Glutamatergic neuron (in vitro differentiated cells): ENCODE data around the gene FANCI. TPM values are rescaled to one million over a fixed set of nuclear protein-coding genes. Genes with fewer than 3 reads are reported as not detected.

Experiments used
- DNase-seq: peaks from one replicate; pipeline ENCODE4 v3.0.0; 2022
- H3K27ac Mint-ChIP-seq: one replicate; pipeline ENCODE4 v1.8.0; 2020; ENCODE audit warnings: mild to moderate bottlenecking, mixed read lengths, inconsistent platforms; ENCODE audit not compliant: unreplicated experiment
- H3K27me3 Mint-ChIP-seq: one replicate; pipeline ENCODE4 v1.8.0; 2020; ENCODE audit warnings: mild to moderate bottlenecking, moderate library complexity, mixed read lengths, inconsistent platforms; ENCODE audit not compliant: unreplicated experiment
- H3K36me3 Mint-ChIP-seq: one replicate; pipeline ENCODE4 v1.8.0; 2020; ENCODE audit warnings: mild to moderate bottlenecking, mixed read lengths, inconsistent platforms; ENCODE audit not compliant: unreplicated experiment
- H3K4me1 Mint-ChIP-seq: one replicate; pipeline ENCODE4 v1.8.0; 2020; ENCODE audit warnings: mild to moderate bottlenecking, low read depth, mixed read lengths, inconsistent platforms; ENCODE audit not compliant: unreplicated experiment
- H3K4me3 Mint-ChIP-seq: one replicate; pipeline ENCODE4 v1.8.0; 2020; ENCODE audit warnings: mild to moderate bottlenecking, mixed read lengths, inconsistent platforms; ENCODE audit not compliant: unreplicated experiment
- H3K9me3 Mint-ChIP-seq: one replicate; pipeline ENCODE4 v1.8.0; 2020; ENCODE audit warnings: mild to moderate bottlenecking, moderate library complexity, mixed read lengths, inconsistent platforms; ENCODE audit not compliant: unreplicated experiment
- total RNA-seq: library from RNA; stranded (reverse); fragmentation: NEBNext Ultra II Directional; extraction: Animal tissue kit (Norgen Biotek cat#: 25700); gene quantifications from one replicate; pipeline ENCODE4 v1.2.1, GENCODE V29; 2021; ENCODE audit not compliant: unreplicated experiment
- TF ChIP-seq, protein P1 (sequence below): fragments of 200-600 bp; sonication (generic); IDR thresholded peaks from one replicate; pipeline ENCODE4 v1.5.0; 2021; ENCODE audit not compliant: partially characterized antibody, unreplicated experiment

FANCI gene
- total RNA-seq, 1 donor from 2014 or later, result 15.8 TPM

DNA sequence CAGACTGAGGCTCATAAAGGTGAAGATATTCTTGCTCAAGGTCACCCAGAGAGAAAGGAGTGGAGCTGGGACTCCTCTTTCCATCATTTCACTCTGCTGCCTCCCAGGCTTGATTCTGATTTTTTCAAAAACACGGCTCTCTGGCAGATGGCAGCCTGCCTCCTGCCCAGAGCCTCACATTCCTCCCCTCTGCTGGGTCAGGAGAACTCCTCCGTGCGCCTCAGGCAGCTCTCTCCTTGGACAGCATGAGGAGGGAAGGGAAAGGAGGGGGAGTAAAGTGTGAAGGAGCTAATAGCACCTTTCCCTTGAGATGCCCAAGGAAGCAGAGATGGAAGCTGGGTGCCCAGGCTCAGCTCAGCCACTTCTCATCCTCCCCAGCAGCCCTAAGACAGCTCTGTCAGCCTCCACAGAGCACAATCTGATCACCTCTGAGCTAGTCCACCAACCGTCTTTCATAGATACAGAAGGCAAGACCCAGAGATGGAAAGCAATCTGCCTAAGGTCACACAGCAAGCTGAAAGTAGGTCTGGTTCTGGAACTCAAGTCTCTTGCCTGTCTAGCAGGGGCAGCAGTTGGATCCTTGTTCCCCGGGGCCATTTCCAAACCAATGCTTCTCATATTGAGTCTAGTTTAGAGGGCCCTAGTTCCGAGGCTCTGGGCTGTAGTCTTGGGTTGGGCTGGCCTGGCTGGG is 25.9 kb upstream of the FANCI start:
- peaks cover 3% of the 10 kb centered on the region for H3K9me3 Mint-ChIP-seq
- H3K4me1 Mint-ChIP-seq, result no peaks in the 10 kb centered on the region
- no peak for DNase-seq
- no peak overlapping the region for H3K4me3 Mint-ChIP-seq
- no peaks in the 10 kb centered on the region for H3K36me3 Mint-ChIP-seq
- TF ChIP-seq, protein P1, sequence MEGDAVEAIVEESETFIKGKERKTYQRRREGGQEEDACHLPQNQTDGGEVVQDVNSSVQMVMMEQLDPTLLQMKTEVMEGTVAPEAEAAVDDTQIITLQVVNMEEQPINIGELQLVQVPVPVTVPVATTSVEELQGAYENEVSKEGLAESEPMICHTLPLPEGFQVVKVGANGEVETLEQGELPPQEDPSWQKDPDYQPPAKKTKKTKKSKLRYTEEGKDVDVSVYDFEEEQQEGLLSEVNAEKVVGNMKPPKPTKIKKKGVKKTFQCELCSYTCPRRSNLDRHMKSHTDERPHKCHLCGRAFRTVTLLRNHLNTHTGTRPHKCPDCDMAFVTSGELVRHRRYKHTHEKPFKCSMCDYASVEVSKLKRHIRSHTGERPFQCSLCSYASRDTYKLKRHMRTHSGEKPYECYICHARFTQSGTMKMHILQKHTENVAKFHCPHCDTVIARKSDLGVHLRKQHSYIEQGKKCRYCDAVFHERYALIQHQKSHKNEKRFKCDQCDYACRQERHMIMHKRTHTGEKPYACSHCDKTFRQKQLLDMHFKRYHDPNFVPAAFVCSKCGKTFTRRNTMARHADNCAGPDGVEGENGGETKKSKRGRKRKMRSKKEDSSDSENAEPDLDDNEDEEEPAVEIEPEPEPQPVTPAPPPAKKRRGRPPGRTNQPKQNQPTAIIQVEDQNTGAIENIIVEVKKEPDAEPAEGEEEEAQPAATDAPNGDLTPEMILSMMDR, result no peak
- no peak overlapping the region for H3K27ac Mint-ChIP-seq
- H3K27me3 Mint-ChIP-seq, result peaks cover 1% of the 10 kb centered on the region

DNA sequence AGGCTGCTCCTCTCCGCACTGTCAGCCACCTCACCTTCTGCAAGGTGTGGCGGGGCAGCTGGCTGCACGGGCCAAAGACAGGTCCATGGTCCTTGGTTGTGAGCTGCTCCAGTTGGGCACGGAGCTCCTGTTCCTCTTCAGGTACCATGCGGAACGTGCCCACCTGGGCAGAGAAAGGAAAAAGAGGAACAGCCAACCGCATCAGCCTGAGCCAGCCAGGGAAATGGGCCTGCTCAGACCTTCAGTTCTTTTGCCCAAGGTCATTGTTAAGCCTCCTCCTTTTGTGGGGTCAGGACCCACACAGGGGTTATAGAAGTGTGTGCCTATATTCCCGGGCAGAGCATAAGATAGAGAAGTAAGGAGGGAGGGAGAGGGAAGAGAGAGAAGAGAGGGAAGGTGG is 25.2 kb upstream of the FANCI start:
- TF ChIP-seq, protein P1, result no peak
- Mint-ChIP-seq H3K4me1 (no peaks in the 10 kb centered on the region), H3K9me3 (peaks cover 3% of the 10 kb centered on the region), H3K36me3 (no peaks in the 10 kb centered on the region), H3K27ac (no peak overlapping the region), H3K27me3 (peaks cover 1% of the 10 kb centered on the region), H3K4me3 (no peak overlapping the region)
- DNase-seq, result no peak

DNA sequence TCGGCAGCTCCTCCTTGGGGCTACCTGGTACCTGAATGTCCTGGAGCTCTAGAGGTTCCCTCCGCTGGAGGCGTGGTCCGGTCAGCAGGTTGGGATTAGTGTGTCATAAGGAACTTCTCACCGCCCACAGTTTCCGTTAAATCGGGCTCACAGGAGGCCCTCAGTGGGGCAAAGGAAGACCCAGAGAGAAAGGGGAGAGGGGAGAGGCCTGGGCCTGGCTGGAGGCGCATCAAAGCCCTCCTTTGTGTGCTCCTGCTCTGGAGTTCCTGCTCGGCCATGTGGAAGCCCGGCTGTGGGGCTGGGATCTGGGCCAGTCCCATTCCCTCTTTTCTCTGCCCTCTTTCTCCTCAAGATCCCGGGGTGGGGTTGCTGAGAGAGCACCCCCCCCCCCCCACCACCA is 22.2 kb upstream of the FANCI start, which contains the start of gene RLBP1:
Gene RLBP1, minus strand, starts transcription at position 37 of the 400 bp plus-strand sequence. CDS start 2,604 bp downstream, outside the sequence.
- Mint-ChIP-seq H3K36me3 (no peaks in the 10 kb centered on the region), H3K4me3 (no peak within 1 kb of the TSS), H3K4me1 (no peaks in the 10 kb centered on the region), H3K27me3 (peaks cover 1% of the 10 kb centered on the region), H3K27ac (no peak within 1 kb of the TSS), H3K9me3 (peaks cover 3% of the 10 kb centered on the region)
- no peak for DNase-seq
- TF ChIP-seq, protein P1, result no peak

DNA sequence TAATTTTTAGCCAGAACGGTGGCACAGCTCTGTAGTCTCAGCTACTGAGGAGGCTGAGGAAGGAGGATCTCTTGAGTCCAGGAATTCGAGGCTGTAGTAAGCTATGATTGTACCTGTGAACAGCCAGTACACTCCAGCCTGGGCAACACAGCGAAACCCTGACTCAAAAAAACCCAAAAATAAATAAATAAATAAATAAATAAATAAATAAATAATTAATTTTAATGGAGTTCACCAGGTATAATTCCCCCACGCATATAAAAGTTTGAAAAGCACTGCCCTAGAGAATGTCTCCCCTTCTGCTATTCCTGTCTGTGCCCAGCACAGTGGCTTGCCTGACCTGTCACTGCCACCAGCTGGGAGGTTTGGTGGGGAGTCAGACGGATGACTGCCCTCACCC is 18.2 kb upstream of the FANCI start:
- Mint-ChIP-seq H3K9me3 (peaks cover 1% of the 10 kb centered on the region), H3K4me3 (no peak overlapping the region), H3K27ac (no peak overlapping the region), H3K4me1 (no peaks in the 10 kb centered on the region), H3K36me3 (no peaks in the 10 kb centered on the region), H3K27me3 (peaks cover 3% of the 10 kb centered on the region)
- no peak for DNase-seq
- TF ChIP-seq, protein P1, result no peak
